ENCODE results near the gene RDH16.
"Not testable (repeated sequence)": the region's sequence is repeated elsewhere in the genome, so short reads cannot be mapped to it uniquely, and the experiment has no call there.

RDH16 gene

GRCh38 chr12:56962247-56962646, 4.8 kb upstream of the RDH16 start:
- not testable (repeated sequence) for H3K4me3 ChIP-seq (ENCODE audit: low read length); H3K36me3 ChIP-seq (ENCODE audit: control insufficient read depth, insufficient read depth, low read length); H3K27ac ChIP-seq (ENCODE audit: low read depth, low read length); H3K4me1 ChIP-seq (ENCODE audit: control insufficient read depth, insufficient read depth, low read length); H3K27me3 ChIP-seq (ENCODE audit: control insufficient read depth, insufficient read depth, low read length); H3K9ac ChIP-seq (ENCODE audit: low read length)

- H3K4me3 ChIP-seq (ENCODE audit: low read length) = no peak overlapping the region
- H3K36me3 ChIP-seq (ENCODE audit: control insufficient read depth, insufficient read depth, low read length) = no peaks in the 10 kb centered on the region
- no peaks in the 10 kb centered on the region for H3K27me3 ChIP-seq (ENCODE audit: control insufficient read depth, insufficient read depth, low read length)
- H3K9ac ChIP-seq (ENCODE audit: low read length) = no peak overlapping the region
- no peaks in the 10 kb centered on the region for H3K4me1 ChIP-seq (ENCODE audit: control insufficient read depth, insufficient read depth, low read length)
- H3K27ac ChIP-seq (ENCODE audit: low read depth, low read length) = no peak overlapping the region
Observed at GRCh38 chr12:56958422-56958821, 1.0 kb upstream of the RDH16 start.

GRCh38 chr12:56955631-56956256, 1.7 kb downstream of the RDH16 start:
- Histone ChIP-seq H3K27me3 (ENCODE audit: control insufficient read depth, insufficient read depth, low read length) (no peaks in the 10 kb centered on the region), H3K9ac (ENCODE audit: low read length) (no peak overlapping the region), H3K27ac (ENCODE audit: low read depth, low read length) (no peak overlapping the region), H3K4me3 (ENCODE audit: low read length) (no peak overlapping the region), H3K4me1 (ENCODE audit: control insufficient read depth, insufficient read depth, low read length) (no peaks in the 10 kb centered on the region), H3K36me3 (ENCODE audit: control insufficient read depth, insufficient read depth, low read length) (no peaks in the 10 kb centered on the region)

GRCh38 chr12:56954958-56955355, 2.5 kb downstream of the RDH16 start:
- Histone ChIP-seq H3K9ac (ENCODE audit: low read length) (no peak overlapping the region), H3K4me1 (ENCODE audit: control insufficient read depth, insufficient read depth, low read length) (no peaks in the 10 kb centered on the region), H3K36me3 (ENCODE audit: control insufficient read depth, insufficient read depth, low read length) (no peaks in the 10 kb centered on the region), H3K27me3 (ENCODE audit: control insufficient read depth, insufficient read depth, low read length) (no peaks in the 10 kb centered on the region), H3K27ac (ENCODE audit: low read depth, low read length) (no peak overlapping the region), H3K4me3 (ENCODE audit: low read length) (no peak overlapping the region)

GRCh38 chr12:56954057-56954957, 3.1 kb downstream of the RDH16 start:
- H3K27me3 ChIP-seq (ENCODE audit: control insufficient read depth, insufficient read depth, low read length) = no peaks in the 10 kb centered on the region
- no peak overlapping the region for H3K4me3 ChIP-seq (ENCODE audit: low read length)
- H3K27ac ChIP-seq (ENCODE audit: low read depth, low read length) = no peak overlapping the region
- H3K9ac ChIP-seq (ENCODE audit: low read length) = no peak overlapping the region
- no peaks in the 10 kb centered on the region for H3K4me1 ChIP-seq (ENCODE audit: control insufficient read depth, insufficient read depth, low read length)
- no peaks in the 10 kb centered on the region for H3K36me3 ChIP-seq (ENCODE audit: control insufficient read depth, insufficient read depth, low read length)

- H3K4me1 ChIP-seq (ENCODE audit: control insufficient read depth, insufficient read depth, low read length) = no peaks in the 10 kb centered on the region
- no peak overlapping the region for H3K4me3 ChIP-seq (ENCODE audit: low read length)
- no peaks in the 10 kb centered on the region for H3K36me3 ChIP-seq (ENCODE audit: control insufficient read depth, insufficient read depth, low read length)
- no peak overlapping the region for H3K9ac ChIP-seq (ENCODE audit: low read length)
- H3K27me3 ChIP-seq (ENCODE audit: control insufficient read depth, insufficient read depth, low read length) = no peaks in the 10 kb centered on the region
- no peak overlapping the region for H3K27ac ChIP-seq (ENCODE audit: low read depth, low read length)
Observed at GRCh38 chr12:56953314-56953713, 4.1 kb downstream of the RDH16 start.

GRCh38 chr12:56951582-56952339, 5.6 kb downstream of the RDH16 start:
- Histone ChIP-seq H3K4me1 (ENCODE audit: control insufficient read depth, insufficient read depth, low read length) (no peaks in the 10 kb centered on the region), H3K9ac (ENCODE audit: low read length) (no peak overlapping the region), H3K4me3 (ENCODE audit: low read length) (no peak overlapping the region), H3K27me3 (ENCODE audit: control insufficient read depth, insufficient read depth, low read length) (no peaks in the 10 kb centered on the region), H3K36me3 (ENCODE audit: control insufficient read depth, insufficient read depth, low read length) (no peaks in the 10 kb centered on the region), H3K27ac (ENCODE audit: low read depth, low read length) (no peak overlapping the region)

GRCh38 chr12:56948881-56949280, 8.5 kb downstream of the RDH16 start:
- Histone ChIP-seq H3K4me3 (ENCODE audit: low read length) (no peak overlapping the region), H3K27me3 (ENCODE audit: control insufficient read depth, insufficient read depth, low read length) (no peaks in the 10 kb centered on the region), H3K9ac (ENCODE audit: low read length) (no peak overlapping the region), H3K27ac (ENCODE audit: low read depth, low read length) (no peak overlapping the region), H3K4me1 (ENCODE audit: control insufficient read depth, insufficient read depth, low read length) (no peaks in the 10 kb centered on the region), H3K36me3 (ENCODE audit: control insufficient read depth, insufficient read depth, low read length) (no peaks in the 10 kb centered on the region)

- H3K27me3 ChIP-seq (ENCODE audit: control insufficient read depth, insufficient read depth, low read length) = no peaks in the 10 kb centered on the region
- no peak overlapping the region for H3K9ac ChIP-seq (ENCODE audit: low read length)
- no peak overlapping the region for H3K4me3 ChIP-seq (ENCODE audit: low read length)
- no peaks in the 10 kb centered on the region for H3K36me3 ChIP-seq (ENCODE audit: control insufficient read depth, insufficient read depth, low read length)
- H3K4me1 ChIP-seq (ENCODE audit: control insufficient read depth, insufficient read depth, low read length) = no peaks in the 10 kb centered on the region
- no peak overlapping the region for H3K27ac ChIP-seq (ENCODE audit: low read depth, low read length)
Observed at GRCh38 chr12:56948457-56948777, 9.0 kb downstream of the RDH16 start.

- no peaks in the 10 kb centered on the region for H3K27me3 ChIP-seq (ENCODE audit: control insufficient read depth, insufficient read depth, low read length)
- no peak overlapping the region for H3K9ac ChIP-seq (ENCODE audit: low read length)
- no peaks in the 10 kb centered on the region for H3K36me3 ChIP-seq (ENCODE audit: control insufficient read depth, insufficient read depth, low read length)
- no peaks in the 10 kb centered on the region for H3K4me1 ChIP-seq (ENCODE audit: control insufficient read depth, insufficient read depth, low read length)
- no peak overlapping the region for H3K4me3 ChIP-seq (ENCODE audit: low read length)
- H3K27ac ChIP-seq (ENCODE audit: low read depth, low read length) = no peak overlapping the region
Observed at GRCh38 chr12:56947633-56948456, 9.6 kb downstream of the RDH16 start.

- Histone ChIP-seq H3K4me1 (ENCODE audit: control insufficient read depth, insufficient read depth, low read length) (peaks cover 6% of the 10 kb centered on the region), H3K27ac (ENCODE audit: low read depth, low read length) (no peak overlapping the region), H3K4me3 (ENCODE audit: low read length) (no peak overlapping the region), H3K36me3 (ENCODE audit: control insufficient read depth, insufficient read depth, low read length) (no peaks in the 10 kb centered on the region), H3K9ac (ENCODE audit: low read length) (no peak overlapping the region), H3K27me3 (ENCODE audit: control insufficient read depth, insufficient read depth, low read length) (no peaks in the 10 kb centered on the region)
Observed at GRCh38 chr12:56943878-56944277, 13.5 kb downstream of the RDH16 start.

- not testable (repeated sequence) for H3K27ac ChIP-seq (ENCODE audit: low read depth, low read length); H3K36me3 ChIP-seq (ENCODE audit: control insufficient read depth, insufficient read depth, low read length); H3K4me1 ChIP-seq (ENCODE audit: control insufficient read depth, insufficient read depth, low read length); H3K9ac ChIP-seq (ENCODE audit: low read length); H3K4me3 ChIP-seq (ENCODE audit: low read length); H3K27me3 ChIP-seq (ENCODE audit: control insufficient read depth, insufficient read depth, low read length)
Observed at GRCh38 chr12:56943374-56943773, 14.0 kb downstream of the RDH16 start.
